ENCODE results near the gene PDAP1.
"Not testable (repeated sequence)": the region's sequence is repeated elsewhere in the genome, so short reads cannot be mapped to it uniquely, and the experiment has no call there.

Gene PDAP1, protein sequence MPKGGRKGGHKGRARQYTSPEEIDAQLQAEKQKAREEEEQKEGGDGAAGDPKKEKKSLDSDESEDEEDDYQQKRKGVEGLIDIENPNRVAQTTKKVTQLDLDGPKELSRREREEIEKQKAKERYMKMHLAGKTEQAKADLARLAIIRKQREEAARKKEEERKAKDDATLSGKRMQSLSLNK

DNA sequence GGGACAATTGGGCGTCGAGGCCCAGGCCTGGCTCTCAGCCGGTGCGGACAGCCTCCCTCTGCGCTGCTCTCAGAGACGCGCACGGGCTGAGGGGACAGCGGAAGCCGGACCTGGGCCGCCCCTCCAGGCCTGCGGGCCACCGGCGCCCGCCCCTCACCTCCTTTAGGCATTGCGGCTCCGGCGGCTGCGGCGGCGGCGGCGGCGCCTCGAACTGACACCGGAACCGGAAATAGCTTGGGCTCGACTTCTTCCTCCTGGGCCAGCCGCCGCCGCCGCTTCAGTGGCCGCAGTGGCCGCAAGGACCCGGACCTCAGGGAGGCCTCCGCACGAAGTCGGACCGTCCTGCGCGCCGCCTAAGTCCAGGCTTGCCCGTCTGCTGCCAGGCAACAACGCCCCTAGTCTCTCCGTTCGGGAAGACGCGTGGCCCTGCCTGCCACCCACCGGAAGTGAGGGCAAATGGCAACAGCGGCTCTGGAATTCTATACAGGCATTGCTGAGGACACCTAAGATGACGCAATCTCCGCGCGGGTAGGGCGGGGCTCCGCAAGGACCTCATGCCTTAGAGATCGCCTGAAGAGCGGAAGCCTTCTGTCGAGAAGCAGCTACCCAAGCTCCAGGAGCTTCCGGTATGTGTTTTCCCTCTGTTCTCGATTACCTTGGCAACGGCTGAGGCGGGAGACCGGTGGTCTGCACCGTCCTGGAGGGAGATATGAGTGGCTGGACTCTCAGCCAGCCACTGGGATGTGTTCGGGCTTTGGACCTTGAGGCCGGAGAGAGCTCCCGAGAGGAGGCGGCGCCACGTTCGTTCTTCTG is at the start of gene PDAP1, which contains the start of gene BUD31:
PDAP1 (minus strand) TSS at position 219 of the 813 bp plus-strand sequence; CDS start at position 170, 49 bp downstream.
BUD31 (plus strand) TSS at position 591 of the 813 bp plus-strand sequence. CDS start 2,124 bp downstream, outside the sequence.
- peak; percentile 85 for DNase-seq

DNA sequence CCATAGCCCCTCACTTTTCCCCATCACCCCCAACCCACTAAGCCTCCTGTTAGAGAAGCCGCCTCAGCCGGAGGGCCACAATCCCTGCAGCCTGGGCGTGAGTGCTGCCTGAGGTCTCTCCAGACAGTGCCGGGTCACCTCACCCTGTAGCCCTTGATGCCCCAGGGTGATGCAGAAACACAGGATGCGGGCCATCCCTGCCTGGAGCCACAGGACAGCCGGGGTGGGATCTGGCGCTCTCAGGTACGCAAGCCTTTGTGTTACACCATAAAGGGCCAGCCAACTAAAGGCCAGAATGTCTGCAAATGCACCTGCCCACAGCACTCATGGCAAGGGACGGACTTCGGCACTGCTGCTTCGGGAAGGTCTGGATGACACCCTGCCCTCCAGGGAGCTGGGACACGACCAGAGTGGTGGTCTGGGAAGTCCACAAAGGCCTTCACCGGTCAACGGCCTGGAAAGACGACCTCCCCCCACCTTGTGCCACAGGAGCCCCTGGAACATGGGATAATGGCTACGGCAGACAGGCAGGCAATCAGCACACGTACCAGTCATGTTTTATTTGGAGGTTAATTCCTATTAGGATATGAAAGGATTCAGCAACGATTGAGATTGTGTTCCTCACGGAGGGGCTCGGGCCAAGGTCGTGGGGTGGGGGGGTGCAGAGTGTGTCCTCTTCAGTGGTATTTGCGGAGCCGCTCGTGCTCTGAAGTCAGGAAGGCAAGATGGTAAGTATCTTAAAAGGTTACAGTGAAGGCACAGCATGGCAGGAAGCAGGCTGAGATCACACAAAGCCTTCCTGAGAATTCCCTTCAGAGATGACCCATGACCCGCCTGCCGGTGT is 49.5 kb upstream of the PDAP1 start:
- DNase-seq, result no peak

DNA sequence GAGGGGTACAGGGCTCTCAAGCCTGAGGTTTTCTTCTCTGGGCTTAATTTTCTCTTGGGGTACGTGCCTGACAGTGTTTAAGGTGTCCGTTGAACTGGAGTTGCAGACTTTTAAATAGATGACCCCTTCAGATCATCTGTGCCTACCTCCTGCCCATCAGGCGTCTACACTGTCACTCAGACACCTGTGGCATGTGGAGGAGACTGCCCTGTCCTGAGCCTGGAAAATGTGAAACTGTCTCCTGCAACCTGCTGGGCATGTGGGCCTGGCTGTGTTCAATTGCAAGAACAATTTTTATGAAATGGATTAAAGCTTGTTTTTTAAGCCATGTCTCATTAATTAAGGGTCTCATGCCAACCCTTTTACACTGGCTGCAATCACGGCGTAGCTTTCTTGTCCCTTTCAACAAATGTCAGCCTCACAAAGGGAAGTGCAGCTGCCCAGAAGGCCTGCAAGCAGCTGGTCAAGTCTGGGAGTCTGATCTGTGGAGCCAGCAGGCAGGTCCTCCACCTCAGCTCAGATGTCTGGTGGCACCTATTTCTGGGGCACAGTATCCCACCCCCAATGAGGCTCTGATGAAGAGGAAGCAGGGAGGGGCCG is 48.8 kb upstream of the PDAP1 start:
- DNase-seq, result no peak

DNA sequence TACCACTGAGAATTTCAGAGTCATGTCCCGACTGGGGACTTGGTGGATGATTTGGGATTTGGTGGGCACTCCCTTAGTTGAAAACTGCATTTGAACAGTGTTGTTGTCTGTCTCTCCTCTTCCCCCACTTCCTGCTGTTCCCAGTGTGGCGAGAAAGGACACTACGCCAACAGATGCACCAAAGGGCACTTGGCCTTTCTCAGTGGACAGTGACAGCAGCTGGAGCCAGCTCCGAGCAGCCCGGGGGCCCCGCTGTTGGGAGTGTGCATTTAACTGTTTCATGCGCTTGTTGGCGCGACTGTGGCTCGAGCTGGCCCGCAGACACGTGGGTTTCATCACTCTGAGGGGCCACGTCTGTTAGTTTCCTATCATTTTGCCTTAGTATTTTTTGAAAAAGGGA is 47.9 kb upstream of the PDAP1 start:
- DNase-seq, result no peak

DNA sequence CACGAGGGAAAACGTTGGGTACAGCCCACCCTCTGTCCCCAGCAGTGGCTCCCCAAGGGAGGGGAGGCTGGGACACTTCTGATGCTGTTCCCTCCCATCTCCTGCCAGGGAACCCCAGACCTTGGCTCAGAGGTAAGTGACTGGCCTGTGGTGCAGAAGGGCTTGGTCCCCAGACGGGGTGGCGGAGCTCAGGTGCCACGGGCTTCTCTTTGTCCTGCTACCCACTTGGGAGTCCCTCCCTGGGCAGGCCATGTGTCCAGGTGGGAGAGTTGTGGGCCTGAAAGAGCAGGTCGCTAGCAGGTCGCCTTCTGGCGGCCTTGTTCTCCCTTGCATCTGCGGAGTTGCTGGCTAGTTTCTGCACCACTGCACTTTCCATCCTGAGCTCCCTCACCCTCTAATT is 47.5 kb upstream of the PDAP1 start:
- no peak for DNase-seq

DNA sequence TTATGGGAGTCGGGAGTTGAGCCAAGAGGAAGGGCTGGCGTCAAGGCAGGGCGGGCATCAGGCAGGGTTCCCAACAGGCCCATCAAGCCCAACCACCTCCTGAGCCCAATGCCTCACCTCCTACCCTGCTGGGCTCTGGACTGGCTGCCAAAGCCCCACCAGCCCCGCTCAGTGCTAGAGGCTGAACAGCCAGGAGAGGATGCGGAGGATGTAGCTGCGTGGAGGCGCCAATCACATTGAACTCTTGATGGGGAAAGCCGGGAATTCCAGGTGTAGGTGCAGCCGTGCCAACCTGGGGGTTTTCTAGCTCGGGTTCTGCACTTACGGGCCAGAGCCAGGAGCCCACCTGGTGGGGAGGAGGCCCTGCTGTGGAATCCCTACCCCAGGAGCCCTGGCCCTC is 44.7 kb upstream of the PDAP1 start:
- no peak for DNase-seq

DNA sequence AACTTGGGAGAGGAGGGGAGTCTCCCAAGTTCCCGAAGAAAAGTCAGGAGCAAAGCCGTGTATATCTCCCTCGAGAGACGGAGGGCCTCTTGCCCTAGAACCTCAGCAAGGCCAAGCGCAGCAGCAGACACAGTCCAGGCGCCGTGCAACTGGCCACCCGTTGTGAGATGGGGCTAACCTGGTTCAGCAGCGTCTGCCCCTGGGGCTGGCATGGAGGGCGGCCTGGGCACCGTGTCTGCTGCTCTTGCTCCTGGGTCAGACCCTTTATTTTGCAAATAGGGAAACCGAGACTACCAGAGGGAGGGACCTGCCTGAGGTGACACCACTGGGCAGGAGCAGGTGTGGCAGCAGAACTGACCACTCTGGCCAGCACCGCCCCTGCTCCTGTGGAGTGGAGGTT is 44.1 kb upstream of the PDAP1 start:
- no peak for DNase-seq

DNA sequence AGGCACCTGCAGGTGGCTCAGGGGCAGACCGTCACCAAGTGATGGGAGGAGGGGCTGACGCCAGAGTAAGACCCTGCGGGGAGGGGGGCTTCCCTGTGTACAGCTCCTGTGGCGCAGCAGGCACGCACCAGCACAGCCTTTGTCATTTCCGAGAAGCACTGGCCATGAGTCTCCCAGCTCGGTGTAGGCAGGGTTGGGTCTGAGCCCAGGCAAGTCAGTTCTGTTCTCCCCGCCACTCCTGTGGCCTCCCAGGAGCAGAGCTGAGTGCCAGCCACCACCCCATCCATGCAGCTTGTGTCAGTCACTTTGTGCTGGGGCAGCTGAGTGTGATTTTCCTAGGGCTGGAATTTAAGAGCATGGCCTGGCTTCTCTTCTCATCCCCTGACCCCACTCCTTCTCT is 43.5 kb upstream of the PDAP1 start:
- no peak for DNase-seq

DNA sequence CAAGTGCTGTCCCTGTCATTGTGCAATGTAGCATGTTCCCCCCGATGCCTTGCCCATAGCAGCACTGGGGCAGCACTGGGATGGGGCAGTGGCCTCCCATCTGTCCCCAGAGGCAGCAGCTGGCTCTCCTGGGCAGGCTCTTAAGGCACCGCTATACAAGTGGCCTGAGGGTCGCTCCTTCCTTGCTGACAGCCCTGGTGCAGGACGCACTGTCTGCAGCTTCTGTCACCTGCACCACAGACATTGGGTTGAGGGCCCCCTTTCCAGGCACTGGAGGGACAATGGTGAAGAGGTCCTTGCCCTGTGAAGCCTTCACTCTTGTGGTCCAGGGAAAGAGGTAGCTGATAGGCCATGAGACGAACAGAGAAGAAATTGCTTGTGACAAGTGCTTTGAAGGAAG is 40.9 kb upstream of the PDAP1 start:
- no peak for DNase-seq

DNA sequence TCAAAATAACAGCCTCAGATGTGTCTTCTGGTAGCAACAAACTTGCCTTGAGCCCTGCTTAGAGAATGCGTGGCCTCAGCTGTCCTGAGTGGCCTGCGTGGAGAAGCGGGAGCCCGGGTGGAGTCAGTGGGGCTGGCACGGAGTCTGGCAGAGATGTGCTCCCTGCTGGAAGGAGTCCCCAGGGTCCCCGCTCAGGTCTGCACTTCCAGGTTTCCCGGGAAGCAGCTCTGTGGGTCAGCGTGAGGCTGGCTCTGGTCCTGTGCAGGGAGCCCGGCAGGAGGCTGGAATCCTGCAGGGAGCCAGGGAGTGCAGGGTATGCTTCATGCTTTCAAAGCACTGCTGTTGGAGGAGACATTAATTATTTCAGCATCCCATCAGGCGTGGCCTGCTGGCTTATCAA is 40.5 kb upstream of the PDAP1 start:
- no peak for DNase-seq

DNA sequence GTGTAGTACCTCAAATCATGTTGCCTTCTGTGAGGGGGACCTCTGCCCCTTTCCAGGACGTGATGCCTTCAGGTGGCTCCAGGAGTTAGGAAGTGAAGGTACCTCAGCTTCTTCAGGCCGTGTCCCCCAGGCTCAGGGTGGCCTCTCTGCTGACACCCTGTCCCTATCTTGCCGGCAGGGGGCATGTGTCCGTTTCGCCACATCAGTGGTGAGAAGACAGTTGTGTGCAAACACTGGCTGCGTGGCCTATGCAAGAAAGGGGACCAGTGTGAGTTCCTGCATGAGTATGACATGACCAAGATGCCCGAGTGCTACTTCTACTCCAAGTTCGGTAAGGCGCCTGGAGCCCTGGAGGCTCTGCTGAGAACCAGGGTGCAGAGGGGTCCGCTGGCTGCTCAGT is 39.5 kb upstream of the PDAP1 start:
- DNase-seq, result no peak

DNA sequence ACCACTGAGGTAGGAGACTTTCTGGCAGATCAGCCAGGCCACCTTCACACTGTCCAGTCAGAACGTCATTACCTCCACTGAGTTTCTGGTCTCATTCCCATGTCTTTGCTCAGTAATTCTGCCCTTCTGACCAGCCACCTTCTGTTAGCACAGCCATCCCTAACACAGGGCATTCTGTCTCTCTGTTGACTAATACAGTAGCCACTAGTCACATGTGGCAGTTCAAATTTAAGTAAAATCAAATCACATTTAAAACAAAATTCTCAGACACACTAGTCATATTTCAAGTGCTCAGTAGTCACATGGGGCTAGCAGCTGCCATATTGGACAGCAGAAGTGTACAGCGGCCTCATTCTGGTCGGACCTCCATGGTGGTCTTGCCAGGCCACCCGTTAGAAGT is 37.7 kb upstream of the PDAP1 start:
- no peak for DNase-seq

DNA sequence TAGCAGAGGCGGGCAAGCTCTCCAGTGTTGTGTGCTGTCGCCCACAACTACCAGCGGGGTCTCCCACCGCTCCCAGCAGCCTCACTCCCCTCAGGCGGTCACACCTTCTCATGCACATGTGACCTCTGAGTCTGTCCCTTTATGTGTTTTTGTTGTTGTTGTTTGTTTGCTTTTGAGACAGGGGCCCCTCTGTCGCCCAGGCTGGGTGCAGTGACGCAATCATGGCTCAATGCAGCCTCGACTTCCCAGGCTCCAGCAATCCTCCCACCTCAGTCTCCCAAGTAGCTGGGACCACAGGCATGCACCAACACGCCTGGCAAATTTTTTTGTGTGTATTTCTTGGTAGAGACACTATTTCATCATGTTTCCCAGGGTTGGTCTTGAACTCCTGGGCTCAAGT is 31.8 kb upstream of the PDAP1 start:
- no peak for DNase-seq

DNA sequence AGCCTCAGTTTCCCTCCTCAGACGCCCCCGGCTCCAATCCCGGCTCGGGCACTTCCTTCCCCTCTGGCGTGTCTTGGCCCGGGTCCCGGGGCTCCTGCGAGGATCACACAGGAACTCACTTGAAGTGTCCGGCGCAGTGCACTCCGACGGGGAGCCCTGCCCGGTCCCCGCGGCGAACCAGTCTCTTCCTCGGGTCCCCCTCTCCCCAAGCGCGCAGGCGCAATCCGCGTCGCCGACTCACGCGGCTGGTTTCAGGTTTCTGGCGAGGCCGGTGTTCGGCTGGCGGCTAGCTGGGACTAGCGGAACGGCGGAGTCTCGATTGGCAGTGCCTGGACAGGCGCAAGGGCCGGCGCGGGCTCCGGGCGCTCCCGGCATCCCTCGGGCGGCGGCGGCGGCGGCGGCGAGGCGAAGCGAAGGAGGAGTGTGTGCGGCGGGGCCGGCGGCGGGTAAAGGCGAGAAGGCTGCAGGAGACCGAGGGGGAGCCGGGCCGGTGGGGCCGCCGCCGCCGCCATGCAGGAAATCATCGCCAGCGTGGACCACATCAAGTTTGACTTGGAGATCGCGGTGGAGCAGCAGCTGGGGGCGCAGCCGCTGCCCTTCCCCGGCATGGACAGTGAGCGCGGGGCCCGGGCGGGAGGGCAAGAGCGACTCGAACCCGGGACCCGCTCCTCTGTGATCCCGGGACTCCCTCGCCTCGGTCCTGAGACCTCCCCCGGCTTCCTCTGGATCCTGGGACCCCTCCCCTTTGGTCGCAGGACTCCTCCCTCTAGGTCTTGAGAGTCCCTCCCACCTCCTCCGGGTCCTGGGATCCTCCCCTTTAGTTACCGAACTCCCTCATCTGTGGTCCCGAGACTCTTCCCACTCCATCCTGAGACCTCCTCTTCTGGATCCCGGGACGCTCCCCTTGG is 30.4 kb upstream of the PDAP1 start, which contains the start of the genes CPSF4 and PTCD1:
CPSF4 (plus strand) TSS at position 371 of the 908 bp plus-strand sequence; CDS start at position 511, 140 bp downstream.
PTCD1 (minus strand) TSS at position 226 of the 908 bp plus-strand sequence. CDS start 3,556 bp downstream, outside the sequence.
- DNase-seq, result peak; percentile 84

DNA sequence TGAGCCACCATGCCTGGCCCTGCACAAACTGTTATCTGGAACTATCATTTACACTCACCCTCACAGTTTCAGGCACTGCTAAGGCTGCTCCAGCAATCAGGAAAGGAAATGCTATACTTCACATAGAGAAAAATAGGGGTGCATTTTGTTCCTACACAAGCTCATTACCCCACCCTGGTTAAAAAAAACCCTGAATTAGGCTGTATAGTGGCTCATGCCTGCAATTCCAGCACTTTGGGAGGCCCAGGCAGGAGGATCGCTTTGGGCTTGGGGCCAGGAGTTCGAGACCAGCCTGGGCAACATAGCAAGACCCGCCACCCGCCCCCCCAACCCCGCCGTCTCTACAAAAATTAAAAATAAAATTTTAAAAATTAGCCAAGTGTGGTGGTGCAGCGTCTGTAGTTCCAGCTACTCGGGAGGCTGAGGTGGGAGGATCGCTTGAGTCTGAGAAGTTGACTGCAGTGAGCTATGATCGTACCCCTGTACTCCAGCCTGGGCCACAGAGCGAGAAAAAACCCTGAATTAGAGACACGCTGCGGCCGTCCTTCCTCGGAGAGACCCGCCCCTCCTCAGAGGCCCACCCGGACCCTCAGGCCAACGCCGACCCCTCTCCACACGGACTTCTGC is 29.7 kb upstream of the PDAP1 start:
- DNase-seq, result no peak

DNA sequence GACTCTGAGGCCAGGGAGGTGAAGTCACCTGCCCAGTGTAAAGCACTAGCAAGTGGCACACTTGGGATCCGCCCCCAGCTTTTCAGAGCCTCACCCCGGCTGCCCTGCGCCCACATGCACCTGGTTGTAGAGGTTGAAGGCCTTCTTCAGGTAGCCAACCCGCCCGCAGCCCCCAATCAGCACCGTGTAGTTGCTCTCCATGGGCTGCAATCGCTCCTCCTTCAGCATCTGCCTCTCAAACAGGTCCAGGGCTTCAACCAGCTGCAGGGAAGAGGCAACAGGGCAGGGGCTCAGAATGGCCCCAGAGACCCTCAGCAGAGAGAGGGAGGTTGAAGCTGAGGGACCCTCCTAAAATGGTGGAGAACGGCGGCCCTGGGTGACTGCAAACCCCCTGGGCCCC is 24.8 kb upstream of the PDAP1 start:
- no peak for DNase-seq

DNA sequence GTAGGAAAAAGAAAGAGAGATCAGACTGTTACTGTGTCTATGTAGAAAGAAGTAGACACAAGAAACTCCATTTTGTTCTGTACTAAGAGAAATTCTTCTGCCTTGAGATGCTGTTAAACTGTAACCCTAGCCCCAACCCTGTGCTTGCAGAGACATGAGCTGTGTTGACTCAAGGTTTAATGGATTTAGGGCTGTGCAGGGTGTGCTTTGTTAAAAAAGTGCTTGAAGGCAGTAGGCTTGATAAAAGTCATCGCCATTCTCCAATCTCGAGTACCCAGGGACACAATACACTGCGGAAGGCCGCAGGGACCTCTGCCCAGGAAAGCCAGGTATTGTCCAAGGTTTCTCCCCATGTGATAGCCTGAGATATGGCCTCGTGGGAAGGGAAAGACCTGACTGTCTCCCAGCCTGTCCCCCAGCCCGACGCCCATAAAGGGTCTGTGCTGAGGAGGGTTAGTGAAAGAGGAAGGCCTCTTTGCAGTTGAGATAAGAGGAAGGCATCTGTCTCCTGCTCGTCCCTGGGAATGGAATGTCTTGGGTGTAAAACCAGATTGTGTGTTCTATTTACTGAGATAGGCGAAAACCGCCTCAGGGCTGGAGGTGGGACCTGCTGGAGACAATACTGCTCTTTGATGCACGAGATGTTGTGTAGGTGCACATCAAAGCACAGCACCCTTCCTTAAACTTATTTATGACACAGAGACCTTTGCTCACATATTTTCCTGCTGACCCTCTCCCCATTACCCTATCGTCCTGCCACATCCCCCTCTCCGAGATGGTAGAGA is 23.6 kb upstream of the PDAP1 start:
- DNase-seq, result not testable (repeated sequence)

DNA sequence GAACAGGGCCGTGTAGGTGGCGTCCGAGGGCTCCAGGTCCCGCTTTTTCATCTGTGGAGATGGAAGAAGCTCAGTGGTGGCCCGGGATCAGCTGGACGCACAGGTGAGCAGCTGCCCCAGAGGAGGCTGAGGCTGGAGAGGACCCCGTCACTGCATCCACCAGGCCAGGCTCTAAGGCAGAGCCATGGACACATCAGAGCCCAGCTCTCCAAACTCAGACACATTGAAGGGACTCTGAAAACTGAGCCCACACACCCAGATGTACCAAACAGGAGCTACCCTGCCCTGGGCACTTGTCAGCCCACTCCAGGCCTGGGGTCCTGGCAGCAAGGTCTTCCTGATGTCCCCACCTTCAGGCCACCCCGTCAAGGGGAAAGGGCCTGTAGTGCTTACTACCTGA is 21.4 kb upstream of the PDAP1 start:
- DNase-seq, result no peak

DNA sequence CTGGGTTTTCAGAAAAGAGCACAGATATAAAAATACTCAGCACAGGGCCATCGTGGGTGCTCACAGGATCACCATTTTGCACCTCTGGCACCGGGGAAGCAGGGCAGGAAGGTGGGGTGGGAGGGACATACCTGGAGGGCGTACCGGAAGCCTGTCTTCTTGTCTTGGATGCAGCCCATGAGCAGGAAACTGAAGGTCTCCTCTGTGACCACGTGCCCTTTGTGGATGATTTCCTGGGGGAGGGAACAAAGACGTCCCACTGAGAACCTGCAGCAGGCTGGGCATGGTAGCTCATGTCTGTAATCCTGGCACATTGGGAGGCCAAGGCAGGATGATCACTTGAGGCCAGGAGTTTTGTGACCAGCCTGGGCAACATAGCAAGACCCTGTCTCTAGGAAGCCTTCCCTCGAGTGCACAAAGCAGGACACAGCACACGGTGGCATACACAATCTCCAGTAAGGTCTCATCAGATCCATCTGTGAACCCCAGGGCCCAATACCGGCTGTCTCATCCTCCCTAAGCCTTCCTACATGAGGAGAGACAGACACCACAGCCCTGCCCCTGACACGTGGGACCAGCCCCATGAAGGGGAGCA is 20.7 kb upstream of the PDAP1 start:
- DNase-seq, result no peak

Measured in GOT3 (cell line).